ENCODE data around the gene BRD8.
"Not testable (repeated sequence)": the region's sequence is repeated elsewhere in the genome, so short reads cannot be mapped to it uniquely, and the experiment has no call there.

The BRD8 gene

DNA sequence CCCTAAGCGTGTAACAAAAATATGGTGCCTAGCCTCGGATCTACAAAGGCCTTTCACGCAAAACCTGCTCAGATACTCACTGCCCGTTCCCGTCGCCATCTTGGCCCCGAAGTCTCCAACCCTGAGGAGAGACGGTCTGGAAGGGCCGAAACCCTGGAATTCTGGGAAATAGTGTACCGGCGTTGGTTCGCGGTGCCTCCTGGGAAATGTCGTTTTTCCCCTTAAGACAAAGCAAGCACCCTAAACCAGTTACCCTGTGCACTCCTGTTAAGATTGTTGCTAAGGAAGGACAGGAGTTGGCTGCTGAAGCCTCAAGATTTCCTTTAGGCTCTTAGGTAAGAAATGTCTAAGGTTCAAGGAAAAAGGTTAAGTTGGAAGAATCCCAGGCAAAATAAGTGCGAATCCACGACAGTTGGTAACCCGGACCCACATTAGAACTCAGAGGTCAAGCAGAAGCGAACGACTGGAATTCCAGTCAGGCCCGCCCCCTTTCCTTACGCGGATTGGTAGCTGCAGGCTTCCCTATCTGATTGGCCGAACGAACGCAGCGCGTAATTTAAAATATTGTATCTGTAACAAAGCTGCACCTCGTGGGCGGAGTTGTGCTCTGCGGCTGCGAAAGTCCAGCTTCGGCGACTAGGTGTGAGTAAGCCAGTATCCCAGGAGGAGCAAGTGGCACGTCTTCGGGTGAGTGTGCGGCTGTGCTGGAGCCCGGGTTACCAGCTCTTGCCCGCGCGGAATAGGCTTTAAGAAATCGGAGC lies at the start of gene BRD8, which contains the start of gene KIF20A:
TSS of gene BRD8 (minus strand) at position 115 of the 761 bp plus-strand sequence. CDS start at position 99, 16 bp downstream.
TSS of gene KIF20A (plus strand) at position 597 of the 761 bp plus-strand sequence. CDS start 569 bp downstream, outside the sequence.
- peak; percentile 92 for DNase-seq (ENCODE audit: low read depth, low spot score)

DNA sequence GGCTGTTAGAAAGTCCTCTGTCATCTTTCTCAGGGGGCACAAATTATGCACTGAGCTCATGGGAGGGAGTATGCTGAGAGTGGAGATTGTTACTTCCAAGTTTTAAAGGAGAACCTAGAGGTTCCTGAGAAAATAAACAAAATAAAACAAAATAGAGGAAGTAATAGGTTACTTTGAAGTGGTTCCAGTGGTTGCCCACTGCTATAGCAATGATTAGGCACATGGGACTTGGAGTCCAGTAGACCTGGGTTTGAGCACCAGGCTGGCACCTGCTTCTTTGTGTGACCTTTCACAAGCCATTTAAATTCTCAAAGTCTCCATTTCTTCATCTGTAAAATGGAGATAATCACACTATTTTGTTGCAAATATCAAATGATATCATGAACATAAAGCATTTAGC lies 48.5 kb upstream of the BRD8 start:
- DNase-seq (ENCODE audit: low read depth, low spot score), result no peak

- no peak for DNase-seq (ENCODE audit: low read depth, low spot score)
Measured at GRCh38 chr5:138224712-138225111, 46.3 kb upstream of the BRD8 start.

DNA sequence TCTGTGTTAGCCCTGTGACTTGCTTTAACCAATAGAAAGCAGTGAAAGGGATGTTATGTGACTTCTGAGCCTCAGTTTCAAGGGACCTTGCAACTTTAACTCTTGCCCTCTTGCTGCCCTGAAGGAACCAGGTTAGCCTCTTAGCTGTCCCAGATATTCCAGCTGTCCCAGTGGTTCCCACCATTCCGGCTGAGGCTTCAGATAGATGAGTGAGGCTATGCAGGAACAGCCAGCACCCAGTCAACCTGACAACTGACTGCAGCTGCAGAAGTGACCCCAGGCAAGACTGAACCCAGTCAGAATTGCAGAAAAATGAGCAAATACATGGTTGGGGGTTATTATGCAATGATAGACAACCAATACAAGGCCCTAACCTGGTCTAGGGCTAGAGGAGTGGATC lies 45.1 kb upstream of the BRD8 start:
- no peak for DNase-seq (ENCODE audit: low read depth, low spot score)

GRCh38 chr5:138216799-138217198 lies 38.4 kb upstream of the BRD8 start:
- no peak for DNase-seq (ENCODE audit: low read depth, low spot score)

GRCh38 chr5:138213161-138214029 lies 35.0 kb upstream of the BRD8 start, which contains the start of gene CDC23:
Gene CDC23 (minus strand): TSS chr5:138213323. CDS start chr5:138213312, 11 bp downstream.
- DNase-seq (ENCODE audit: low read depth, low spot score), result peak; percentile 98

- no peak for DNase-seq (ENCODE audit: low read depth, low spot score)
Measured at GRCh38 chr5:138212828-138213160, 34.4 kb upstream of the BRD8 start.

DNA sequence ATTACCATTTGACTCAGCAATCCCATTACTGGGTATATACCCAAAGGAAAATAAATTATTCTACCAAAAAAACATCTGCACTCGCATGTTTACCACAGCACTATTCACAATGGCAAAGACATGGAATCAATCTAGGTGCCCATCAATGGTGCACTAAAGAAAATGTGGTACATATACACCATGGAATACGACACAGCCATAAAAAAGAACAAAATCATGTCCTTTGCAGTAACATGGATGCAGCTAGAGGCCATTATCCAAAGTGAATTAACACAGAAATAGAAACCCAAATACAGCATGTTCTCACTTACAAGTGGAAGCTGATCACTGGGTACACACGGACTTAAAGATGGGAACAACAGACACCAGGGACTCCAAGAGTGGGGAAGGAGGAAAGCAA lies 32.6 kb upstream of the BRD8 start:
- no peak for DNase-seq (ENCODE audit: low read depth, low spot score)

GRCh38 chr5:138193859-138194258 lies 15.4 kb upstream of the BRD8 start:
- DNase-seq (ENCODE audit: low read depth, low spot score), result not testable (repeated sequence)

- no peak for DNase-seq (ENCODE audit: low read depth, low spot score)
Measured at GRCh38 chr5:138192826-138193225, 14.4 kb upstream of the BRD8 start.

DNA sequence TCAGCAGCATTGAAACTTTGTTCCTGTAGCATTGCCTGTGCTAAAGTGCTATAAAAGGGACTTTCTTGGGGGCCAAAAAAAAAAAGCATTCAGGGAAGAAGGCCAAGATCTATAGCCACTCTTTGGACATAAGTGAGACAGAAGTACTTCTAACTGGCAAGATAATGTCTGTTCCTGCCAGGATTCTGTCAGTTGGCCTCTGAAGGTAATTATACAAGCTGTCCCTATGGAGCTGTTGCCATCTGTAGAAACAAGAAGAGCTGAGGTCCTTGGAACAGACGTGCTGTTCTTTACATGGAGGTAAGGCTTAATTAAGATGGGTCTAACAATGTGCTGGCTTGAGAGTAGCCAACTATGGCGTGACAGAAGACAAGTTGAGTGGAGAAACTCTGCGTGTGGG lies 10.2 kb upstream of the BRD8 start:
- DNase-seq (ENCODE audit: low read depth, low spot score), result no peak

DNA sequence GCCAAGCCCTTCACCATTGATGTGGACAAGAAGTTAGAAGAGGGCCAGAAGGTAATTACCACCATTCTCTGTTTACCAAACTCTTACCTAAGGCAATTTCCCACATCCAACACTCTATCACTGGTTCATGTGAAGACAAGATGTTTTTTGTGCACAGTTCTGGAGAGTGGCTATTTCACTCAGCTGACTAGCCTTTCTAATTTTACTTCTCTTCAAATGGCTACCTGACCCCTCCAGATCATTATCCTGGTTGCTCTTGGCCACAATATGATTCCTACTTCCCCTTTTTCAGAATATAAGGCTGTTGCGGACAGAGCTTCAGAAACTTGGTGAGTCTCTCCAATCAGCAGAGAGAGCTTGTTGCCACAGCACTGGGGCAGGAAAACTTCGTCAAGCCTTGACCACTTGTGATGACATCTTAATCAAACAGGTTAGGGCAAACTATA lies 7.6 kb upstream of the BRD8 start:
- DNase-seq (ENCODE audit: low read depth, low spot score), result no peak

GRCh38 chr5:138182808-138183207 lies 4.4 kb upstream of the BRD8 start:
- DNase-seq (ENCODE audit: low read depth, low spot score), result no peak

GRCh38 chr5:138180841-138181240 lies 2.4 kb upstream of the BRD8 start:
- DNase-seq (ENCODE audit: low read depth, low spot score), result no peak

DNA sequence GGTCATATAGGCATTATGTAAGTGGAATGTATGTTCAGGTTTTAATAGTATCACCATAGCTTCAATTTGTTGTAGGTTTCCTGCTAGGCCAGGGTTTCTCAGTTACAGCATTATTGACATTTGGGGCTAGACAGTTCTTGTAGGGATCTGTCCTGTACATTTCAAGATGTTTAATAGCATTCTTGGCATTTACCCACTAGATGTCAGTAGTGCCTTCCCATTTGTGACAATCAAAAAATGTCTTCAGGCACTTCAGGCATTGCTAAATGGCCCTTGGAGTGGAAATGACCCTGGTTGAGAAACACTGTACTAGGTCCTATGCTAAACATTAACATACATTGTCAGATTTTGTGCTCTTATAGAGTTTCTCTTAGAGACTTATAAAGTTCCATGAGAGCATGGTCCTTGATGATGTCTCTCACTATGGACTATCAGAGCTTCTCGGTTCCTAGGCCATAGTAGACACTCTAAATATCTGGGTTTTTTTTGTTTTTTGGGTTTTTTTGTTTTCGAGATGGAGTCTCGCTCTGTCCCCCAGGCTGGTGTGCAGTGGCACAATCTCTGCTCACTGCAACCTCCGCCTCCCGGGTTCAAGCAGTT lies 1.9 kb upstream of the BRD8 start:
- no peak for DNase-seq (ENCODE audit: low read depth, low spot score)

DNA sequence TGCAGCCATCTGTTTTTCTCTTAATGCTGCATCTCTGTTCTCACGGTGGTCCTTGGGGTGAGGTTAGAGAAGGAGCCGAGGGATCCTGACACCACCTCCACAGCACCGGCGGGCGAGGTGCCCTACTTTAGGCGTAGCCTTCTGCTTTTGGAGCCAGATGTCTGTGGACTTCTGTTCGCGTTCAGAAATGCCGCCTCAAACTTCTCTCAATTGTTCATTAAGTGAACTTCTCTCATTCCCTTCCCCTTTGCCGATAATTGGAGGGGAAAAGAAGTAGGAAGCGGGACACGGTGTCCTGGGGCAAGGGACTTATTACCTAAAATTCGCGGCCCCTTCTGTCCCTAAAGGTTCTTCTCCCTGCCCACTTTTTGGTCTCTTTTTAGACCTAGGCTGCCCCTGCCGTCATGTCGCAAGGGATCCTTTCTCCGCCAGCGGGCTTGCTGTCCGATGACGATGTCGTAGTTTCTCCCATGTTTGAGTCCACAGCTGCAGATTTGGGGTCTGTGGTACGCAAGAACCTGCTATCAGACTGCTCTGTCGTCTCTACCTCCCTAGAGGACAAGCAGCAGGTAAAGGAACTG lies 937 bp upstream of the BRD8 start:
- no peak for DNase-seq (ENCODE audit: low read depth, low spot score)

DNA sequence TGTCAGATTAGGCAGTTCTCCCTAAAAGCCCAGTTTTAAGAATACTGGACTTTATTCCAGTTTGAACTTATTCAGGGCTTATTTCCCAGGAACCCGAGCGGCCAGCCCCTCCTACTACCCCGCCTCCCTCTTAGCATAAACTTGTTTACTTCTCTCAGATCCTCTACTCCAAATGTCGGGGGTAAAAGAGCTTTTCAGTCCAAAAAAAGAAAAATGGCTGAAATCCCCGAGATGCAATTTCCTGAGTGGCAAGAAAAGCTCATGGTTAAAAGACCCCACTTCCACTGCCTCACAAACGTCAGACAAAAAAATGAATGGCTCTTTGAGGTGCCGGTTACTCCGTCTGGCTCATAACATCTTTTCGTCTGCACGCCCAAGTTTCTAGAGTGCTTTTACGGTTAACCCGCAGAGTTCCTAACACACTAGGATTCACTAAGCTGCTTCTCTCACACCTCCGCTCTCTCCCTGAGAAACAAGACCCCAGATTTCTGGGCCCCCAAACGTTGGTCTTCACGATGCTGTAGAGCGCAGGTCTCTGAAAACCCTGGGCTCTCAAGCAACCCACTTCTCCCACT lies 402 bp downstream of the BRD8 start:
- no peak for DNase-seq (ENCODE audit: low read depth, low spot score)

DNA sequence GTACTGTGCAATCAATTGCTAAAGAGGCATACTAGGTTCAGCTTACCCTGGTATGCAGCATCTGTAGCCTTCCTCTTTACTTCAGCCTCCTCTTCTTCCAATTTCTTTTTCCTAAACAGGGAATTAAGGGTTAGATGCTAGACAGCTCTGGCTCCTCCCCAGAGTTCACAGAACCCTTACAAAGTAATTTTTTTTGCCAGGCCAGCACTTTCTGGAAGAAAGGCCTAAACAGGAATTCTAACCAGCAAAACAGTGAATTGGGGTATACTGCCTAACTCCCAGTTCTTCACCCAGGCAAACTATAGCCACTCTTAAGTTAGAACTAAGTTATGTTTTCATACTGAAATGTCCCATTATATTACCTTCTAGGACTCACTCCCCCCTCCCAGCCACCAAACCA lies 8.1 kb downstream of the BRD8 start:
- DNase-seq (ENCODE audit: low read depth, low spot score), result no peak

DNA sequence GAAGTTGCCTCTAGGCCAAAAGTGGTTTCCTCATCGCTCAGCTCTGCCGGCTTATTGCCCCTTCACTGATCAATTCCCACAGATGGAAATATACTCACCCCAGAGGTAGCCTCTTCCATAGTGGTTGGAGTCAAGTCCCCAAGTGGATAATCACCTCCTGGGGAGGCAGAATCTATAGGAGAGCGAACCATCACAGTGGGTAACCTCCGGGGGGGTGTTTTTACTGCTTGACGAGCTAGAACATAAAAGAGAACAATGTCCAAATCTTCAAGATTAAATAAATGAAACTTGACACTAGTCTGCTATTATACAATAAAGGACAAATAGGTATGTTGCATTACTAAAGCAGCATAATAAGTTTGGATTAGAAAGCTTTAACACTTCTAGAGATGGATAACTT lies 9.3 kb downstream of the BRD8 start:
- DNase-seq (ENCODE audit: low read depth, low spot score), result no peak

GRCh38 chr5:138163721-138164120 lies 14.7 kb downstream of the BRD8 start:
- no peak for DNase-seq (ENCODE audit: low read depth, low spot score)

GRCh38 chr5:138160706-138161105 lies 17.7 kb downstream of the BRD8 start:
- DNase-seq (ENCODE audit: low read depth, low spot score), result no peak

- no peak for DNase-seq (ENCODE audit: low read depth, low spot score)
Measured at GRCh38 chr5:138159666-138160065, 18.8 kb downstream of the BRD8 start.

Measured in iPS DF 19.7 (cell line).